OCI-LY3 (cell line): ENCODE data around the gene ARHGAP12.

Experiments
- CTCF ChIP-seq: fragments of 200-600, 300-600 bp; sonication (generic); IDR thresholded peaks from 2 replicates; pipeline ENCODE4 v1.5.1; 2014; ENCODE audit warnings: antibody characterized with exemption, low read length, low read depth
- EZH2phosphoT487 ChIP-seq: fragments of 200-600 bp; shearing (Covaris generic); IDR thresholded peaks from 2 replicates; pipeline ENCODE4 v1.6.1; 2018; ENCODE audit warnings: antibody characterized with exemption, mixed run types, low read depth

GRCh38 chr10:31910016-31910415, 18.6 kb downstream of the ARHGAP12 start:
- TF ChIP-seq CTCF, result no peak
- TF ChIP-seq EZH2phosphoT487, result no peak
